Hippocampal formation (tissue), 2 donors: ENCODE data around the gene BACE2.
"Not testable (repeated sequence)": the region's sequence is repeated elsewhere in the genome, so short reads cannot be mapped to it uniquely, and the experiment has no call there.

ENCODE experiments used
- DNase-seq, 2 donors: peaks; one replicate each; lab custom pipeline; 2025; lab: John Stamatoyannopoulos, UW

BACE2 gene

DNA sequence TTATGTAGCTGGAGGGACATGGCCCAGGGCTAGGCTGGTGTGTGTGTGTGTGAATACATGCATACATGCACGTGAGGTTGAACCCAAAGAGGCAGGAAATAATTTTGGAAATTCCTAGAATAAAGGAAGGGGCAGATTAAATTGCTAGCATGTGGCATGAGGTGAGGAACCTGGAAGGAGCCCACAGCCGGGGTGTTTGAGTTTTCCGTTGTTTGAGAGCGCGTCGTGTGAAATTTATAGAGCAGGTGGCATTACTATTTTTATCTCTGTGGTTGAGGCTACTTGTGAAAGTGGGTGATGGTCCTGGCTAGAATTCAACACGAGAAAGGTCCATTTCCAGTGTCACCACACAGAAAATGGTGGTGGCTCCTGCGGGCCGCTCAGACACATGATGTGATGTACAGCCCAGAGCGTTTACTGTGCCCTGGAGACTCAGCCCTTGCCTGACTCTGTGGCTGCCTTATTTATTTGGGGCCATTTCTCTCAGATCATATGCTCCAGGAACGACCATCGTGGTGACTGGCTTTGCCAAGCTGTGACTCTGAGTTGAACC, 48.0 kb downstream of the BACE2 start:
- no peak for DNase-seq

DNA sequence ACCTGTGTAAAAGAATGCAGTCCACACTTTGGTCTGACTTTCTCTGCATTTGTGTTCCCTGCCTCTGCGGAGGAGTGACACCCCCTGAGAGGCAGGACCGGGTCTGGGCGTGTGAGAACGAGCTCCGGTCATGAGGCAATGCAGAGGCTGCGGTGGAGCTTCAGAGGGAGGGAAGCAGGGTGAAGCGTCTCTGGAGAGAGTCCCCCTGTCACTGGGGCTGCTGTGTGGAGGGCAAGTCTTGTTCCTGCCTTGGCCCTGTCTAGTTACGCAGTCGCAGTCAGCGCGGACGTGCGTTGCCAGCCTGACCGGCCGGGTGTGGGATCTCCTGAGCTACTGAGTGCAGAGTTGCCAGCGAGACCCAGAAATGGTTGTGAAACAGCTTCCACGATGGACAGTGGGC, 48.5 kb downstream of the BACE2 start:
- no peak for DNase-seq

DNA sequence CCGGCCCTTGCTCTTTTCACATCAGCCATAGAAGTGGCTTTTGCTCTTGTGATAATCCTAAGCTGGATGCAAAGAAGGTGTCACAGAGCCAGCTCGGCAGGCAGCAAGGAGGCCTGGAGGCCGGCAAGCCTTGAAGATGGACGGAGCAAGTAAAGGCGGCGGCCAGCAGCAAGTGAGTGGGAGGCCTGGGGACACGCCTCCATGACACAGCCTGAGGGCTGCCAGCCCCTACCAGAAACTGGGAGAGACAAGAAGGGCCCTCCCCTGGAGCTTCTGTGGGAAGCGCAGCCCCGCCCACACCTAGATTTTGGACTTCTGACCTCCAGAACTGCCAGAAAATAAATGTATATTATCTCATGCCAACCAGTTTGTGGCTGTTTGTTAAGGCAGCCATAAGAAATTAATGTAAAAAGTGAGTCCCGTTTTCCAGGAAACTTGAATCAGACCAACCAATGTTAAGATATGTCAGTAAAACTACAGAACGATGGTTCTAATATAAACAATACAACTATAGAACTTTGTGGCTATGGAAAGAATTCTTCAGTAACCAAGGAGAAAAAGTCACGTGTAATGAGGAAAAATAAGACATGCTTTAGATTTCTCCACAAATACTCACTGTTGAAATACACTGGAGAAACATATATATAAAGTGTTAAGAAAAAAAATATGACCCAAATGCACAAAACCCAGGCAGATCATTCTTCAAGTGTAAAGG, 49.9 kb downstream of the BACE2 start:
- DNase-seq, result no peak

DNA sequence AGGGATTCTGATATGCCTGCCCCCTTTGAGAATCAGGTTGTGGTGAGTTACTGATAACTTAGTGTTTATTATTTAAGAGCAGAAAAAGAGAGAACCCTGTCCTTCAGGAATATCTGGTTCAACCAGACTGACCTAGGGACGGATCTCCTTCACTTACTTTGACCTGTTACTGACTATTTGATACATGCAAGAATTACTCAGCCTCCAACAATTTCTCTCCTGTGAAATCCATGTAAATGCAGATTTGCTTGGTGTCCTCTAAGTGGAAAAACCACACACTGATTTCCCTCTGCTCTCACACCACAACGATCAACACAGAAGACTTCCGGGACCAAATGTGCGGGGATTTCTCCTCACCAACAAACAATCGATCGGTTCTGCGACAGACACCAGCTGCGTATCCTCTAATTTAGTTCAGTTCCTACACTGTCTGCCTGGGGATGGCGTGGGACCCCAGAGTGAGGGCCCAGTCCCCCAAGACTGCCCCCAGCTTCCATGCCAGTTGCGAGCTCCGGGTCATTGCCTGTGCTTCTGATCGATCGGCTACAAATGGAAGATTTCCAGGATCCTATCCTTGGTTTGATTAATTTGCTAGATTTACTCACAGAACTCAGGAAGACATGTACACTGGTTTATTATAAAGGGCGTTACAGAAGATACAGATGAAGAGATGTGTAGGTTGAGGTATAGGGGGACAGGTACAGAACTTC, 51.7 kb downstream of the BACE2 start:
- DNase-seq, result no peak

DNA sequence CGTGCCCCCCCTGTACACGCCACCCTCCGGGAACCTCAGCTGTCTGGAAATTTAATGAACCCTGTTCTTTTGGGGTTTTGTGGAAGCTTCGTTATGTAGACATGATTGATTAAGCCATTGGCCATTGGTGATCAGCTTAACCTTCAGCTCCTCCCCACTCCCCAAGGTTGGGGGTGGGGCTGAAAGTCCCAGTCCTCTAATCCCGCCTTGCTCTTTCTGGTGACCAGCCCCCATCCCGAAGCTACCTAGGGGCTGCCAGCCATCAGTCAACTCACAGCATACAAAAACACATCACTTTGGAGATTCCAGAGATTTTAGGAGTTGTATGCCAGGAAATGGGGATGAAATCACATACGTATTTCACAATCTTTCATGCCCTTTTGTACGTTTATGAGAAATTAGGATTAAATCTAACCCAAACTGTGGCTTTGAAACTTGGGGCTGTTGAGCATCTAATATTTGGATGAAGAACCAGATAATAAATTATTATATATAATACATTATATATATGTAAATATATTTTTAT, 52.3 kb downstream of the BACE2 start:
- DNase-seq, result no peak

DNA sequence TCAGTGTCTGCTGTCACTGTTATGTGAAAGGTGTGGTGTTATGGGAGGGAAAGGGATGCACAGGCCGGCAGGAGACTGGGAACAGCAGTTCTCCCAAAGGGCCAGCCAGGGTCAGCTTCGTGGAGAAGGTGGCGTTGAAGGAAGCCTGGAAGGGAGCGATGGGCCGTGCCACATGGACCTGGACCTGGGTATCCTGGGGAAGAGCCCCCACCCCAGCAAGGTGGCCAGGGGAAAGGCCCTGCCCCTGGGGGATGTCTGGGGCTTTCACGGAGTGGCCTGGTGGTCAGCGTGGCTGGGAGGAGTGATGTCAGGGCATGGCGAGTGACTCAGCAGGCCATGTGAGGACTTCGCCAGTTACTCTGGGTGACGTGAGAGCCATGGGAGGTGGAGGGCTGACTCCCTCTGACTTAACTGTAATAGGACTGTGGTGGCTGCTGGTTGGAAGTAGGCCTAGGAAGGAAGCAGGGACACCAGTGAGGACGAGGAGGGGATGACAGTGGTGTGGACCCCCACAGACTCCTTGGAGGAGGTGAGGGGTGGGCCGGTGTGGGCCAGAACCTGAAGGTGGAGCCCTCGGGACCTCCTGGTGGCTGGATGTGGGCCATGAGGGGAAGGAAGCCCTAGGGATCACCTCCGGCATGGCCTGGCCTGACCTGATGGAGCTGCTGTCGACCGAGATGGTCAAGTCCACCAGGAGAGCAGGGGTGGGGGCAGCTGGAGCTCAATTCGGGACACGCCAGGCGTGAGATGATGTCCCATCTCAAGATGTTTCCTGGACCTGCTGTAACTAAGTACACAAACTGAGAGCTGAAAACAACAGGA, 54.5 kb downstream of the BACE2 start:
- no peak for DNase-seq

DNA sequence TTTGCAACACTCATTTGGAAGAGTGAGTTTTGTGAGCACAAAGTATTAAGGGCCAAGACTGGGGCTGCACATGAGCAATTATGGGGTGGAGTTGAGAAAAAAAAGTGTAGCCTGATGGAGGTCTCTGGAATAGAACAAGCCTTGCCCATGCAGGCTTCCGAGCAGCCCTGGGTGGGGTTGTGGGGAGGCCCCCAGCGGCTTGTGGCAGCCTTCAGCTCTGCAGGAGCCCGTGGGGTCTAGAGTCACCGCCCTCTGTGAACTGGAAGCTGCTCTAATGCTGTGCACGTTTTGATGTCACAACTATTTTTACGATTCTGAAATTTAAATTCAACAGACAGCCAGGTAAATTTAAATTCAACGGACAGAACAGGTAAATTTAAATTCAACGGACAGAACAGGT, 58.9 kb downstream of the BACE2 start:
- no peak for DNase-seq

DNA sequence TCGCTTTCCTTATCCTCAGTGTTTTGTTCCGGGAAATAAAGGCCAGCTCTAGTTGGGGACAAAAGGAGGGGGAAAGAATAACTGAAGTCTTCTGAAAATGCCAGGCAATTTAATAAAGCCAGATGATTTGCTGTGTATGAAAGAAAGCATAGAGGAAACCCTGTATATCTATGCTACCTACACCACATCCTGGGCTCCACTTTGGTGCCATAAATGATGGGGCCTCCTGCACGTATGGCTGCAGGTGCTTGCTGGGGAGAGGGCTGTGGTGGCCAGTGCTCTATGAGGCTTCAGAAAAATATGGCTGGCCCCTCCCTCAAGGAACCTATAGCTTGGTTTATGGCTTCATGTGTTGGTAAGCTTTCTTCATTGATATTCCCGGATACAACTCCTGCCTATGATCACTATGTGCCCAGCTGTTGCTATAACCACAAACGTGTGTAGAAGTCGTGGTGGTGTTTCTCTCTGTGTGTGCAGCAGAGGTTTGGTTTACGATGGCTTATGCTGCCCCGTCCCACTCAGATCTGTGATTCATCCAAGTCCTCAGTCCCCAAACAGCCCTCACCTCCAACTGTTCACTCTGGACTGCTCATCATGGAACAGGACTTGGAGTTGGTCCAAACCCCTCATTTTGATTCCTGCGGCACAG, 59.5 kb downstream of the BACE2 start:
- DNase-seq, result no peak

DNA sequence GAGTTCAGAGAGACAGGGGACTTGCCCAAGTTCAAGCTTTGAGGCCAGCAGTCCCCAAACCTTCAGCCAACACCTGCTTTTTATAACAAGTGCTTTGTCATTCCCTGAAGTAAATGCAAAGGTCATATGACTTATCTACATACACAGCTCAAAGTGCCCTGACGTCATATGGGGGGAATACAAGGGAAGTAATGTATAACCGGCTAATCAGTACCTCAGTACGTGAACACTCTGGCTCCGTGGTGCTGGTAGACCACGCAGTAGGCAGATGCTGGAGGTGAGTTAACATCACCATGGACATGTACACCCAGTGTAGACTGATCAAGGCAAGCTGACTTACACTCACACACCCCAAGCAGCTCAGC, 60.0 kb downstream of the BACE2 start:
- no peak for DNase-seq

DNA sequence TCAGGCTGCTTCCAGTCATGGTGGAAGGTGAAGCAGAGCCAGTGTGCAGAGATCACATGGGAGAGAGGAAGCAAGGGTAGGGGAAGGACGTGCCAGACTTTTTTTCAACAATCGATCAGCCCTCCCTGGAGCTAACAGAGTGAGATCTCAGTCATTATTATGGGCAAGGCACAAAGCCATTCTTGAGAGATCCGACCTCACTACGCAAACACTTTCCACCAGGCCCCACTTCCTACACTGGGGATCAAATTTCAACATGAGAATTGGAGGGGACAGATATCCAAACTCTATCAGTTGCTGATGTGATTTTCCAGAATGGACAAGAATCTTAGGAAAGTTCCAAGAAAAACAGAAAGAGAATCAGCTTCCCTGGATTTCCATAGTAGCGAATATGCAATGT, 60.5 kb downstream of the BACE2 start:
- DNase-seq, result no peak

DNA sequence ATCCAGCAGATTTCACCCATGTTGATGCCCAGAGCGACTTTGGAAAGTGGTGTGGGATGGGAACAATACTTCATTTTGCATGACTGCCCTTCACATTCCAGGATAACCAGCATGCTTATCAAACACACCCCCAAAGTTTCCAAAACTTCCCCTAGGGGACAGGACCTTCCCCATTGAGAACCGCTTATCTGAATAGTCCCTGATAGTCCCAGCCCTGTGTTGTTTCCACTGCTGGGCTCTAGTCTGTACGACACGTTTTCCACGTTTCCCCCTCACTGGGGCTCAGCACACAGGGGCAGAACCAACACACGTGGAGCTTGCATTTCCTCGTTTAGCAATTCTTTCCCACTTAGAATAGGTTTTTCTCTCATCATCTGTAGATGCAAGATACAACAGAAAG, 61.0 kb downstream of the BACE2 start:
- DNase-seq, result no peak

DNA sequence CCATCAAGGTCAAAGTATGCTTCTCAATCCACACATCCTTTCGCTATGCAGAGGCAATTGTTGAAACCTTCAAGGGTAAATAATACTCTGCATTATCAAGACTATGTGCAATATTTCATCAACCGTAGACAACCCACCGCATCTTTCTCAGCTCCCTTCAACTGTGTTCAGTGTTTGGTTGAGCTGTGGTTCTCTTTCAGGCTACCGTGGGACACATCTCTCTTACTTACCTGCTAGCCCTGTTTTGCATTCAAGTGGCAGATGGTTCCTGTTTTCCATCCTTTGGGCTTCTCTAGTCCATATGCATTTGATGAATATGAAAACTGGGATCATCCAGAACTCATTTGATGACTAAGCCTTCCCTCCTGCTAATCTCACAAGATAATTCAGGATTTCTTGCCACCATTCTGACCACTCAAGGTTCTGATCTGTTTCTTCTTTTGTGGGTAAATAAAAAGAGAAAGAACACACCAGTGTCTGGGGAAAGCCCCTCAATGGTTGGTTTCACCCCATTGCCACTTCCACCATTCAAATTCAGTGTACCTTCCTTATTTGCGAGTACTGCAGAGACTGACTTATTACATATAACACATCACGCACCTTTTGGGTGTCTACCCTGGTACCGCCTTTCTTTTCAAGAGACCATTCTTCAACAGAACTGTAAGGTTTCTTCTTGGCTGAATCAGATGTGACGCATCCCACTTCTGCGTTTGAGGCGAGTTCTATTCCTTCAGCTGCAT, 61.7 kb downstream of the BACE2 start:
- no peak for DNase-seq

DNA sequence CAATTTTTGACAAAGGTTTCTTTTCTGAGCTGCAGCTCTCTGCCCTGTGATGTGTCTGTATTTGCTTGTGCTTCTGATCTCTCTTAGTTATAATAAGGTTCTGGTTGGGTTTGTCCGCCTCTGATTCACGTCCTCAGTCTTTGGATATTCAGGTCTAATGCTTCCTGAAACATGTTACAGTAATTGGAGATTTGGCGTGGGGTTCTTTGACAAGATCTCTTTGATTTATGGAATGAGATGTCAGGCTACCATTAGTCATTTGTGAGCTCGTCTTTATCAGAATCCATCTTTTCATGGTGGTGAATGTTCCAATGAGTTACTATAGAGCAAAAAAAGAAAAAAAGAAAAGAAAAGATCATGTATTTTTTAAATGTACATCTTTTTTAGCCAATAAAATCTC, 62.5 kb downstream of the BACE2 start:
- no peak for DNase-seq

DNA sequence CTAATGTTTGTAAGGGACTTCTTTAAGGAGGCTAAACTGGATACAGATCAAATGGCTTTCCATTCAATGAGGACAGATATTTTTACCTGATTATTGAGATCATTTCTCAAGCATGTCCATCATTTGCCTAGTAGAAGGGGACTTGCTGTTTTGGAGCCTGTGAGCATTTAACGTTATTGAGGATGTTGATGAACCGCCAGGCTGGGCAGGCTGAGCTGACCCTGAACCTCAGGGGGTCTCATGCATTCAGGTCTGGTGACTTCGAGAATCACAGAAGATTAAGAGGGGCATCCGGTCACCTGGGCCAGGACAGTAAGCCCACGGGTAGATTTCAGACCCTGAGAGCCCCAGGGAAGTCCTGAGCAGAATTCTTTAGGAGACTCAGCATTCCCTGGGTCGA, 63.1 kb downstream of the BACE2 start:
- no peak for DNase-seq

DNA sequence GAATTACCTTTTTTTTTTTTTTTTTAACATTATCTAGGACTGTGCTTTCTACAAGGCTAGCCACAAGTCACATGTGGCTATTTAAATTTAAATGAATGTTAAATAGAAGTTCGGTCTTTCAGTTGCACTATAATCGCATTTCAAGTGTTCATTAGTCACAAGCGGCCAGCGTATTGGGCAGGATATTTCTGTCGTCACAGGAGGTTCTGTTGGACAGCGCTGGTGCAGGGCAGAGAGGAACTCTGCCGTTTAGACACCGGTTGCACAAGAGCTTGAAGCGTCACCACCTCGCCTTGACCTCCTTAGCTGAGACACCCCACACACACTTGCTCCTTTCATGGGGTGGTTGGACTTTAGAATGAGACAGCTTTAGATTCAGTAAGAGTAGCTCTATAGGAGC, 64.1 kb downstream of the BACE2 start:
- no peak for DNase-seq

DNA sequence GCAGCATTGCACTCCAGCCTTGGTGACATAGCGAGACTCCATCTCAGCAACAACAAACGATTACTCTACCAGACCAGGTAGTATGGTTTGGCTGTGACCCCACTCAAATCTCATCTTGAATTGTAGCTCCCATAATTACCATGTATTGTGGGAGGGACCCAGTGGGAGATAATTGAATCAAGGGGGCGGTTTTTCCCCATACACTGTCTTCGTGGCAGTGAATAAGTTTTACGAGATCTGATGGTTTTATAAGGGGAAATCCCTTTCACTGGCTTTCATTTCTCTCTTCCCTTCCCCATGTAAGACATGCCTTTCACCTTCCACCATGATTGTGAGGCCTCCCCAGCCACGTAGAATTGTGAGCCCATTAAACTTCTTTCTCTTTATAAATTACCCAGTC, 66.0 kb downstream of the BACE2 start:
- no peak for DNase-seq

DNA sequence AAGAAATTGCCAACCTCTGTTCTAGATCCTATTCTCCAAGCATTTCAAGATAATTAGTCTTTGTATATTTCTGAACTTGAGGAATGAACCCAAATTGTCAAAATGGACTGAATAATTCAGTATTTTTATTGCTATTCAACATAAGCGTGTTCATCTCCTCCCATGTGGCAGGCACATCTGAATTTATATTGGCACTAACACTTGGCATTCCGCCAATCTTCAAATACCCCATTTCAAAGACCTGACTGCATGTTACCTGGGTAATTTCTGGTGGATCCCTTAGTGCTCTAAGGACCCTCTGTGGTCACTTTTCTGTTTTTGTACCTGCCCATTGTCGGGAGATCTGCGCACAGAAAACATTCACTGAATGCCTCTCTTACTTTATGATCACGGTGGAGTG, 66.6 kb downstream of the BACE2 start:
- no peak for DNase-seq

DNA sequence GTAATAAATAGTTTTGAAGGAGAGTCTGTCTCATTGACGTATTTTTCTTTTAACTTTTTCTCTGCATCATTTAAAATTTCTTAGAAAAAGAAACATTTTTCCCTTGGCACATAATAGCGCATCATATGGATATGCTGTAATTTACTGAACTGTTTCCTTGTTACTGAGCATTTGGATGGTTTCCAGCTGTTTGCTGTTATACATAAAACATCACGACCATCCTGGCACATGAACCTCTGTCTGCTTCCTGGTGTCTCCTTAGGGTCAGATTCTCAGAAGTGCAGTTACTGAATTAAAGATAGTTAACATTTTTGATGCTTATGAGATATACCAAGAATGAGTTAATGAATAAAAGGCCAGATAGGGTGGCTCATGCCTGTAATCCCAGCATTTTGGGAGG, 67.2 kb downstream of the BACE2 start:
- no peak for DNase-seq

DNA sequence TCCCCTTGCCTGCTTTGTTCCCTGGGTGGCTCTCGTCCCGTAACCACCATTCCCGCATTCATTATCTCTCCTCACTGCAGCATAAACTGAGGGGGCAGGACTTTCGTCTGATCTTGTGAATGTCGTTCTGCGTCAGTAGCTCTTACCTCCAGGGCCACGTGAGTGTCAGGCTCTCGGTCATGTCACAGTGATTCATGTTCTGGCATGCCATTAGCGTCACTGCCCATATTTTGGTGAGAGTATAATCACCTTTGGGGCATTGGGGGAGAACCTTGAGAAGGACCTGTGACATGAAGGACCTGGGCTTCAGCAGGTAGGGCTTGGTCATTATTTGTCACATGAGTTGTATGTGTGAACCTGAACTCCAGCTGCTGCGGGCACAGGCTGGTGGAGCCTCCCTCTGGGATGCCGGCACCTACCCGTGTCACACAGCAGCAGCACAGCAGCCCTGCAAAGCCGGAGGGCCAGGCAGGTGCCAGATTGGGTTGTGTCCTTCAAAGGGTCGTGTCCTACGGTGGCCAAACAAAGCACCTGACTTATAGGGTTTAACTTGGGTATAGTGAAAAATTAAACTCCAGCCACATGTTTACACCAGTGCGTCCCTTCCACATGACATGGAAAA, 68.5 kb downstream of the BACE2 start:
- no peak for DNase-seq

DNA sequence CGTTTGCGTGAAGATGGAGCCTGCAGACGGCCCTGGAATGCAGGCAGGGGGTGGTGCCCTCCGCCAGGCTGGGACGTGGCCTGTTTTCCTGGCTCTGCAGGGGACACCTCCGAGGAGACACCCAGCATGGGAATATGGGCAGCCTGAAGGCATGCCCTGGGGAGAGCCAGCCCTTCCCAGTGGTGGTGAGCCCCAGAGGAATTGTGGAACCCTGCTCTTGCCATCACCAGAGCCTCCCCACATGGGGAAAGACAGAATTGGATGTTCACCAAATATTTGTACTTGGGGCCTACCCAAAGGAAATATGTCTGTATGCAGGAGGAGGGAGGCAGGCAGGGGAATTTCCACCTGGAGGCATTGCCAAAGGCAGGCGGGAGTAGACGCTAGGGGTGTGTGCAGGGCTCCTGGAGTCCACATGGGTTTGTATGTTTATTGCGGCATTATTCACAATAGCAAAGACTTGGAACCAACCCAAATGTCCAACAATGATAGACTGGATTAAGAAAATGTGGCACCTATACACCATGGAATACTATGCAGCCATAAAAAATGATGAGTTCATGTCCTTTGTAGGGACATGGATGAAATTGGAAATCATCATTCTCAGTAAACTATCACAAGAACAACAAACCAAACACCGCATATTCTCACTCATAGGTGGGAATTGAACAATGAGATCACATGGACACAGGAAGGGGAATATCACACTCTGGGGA, 70.3 kb downstream of the BACE2 start:
- not testable (repeated sequence) for DNase-seq
